Spleen (tissue), 7 donors: ENCODE results near the gene FADS6.
"Not testable (repeated sequence)": the region's sequence is repeated elsewhere in the genome, so short reads cannot be mapped to it uniquely, and the experiment has no call there.

Experiments used
- POLR2A ChIP-seq, 3 donors: fragments of 450-650 bp; IDR thresholded peaks; one replicate each; pipeline ENCODE4 v1.5.1; 2017; ENCODE audit warnings: antibody characterized with exemption in 3 of 3, mild to moderate bottlenecking in 1 of 3
- TF ChIP-seq, protein P1 (sequence below), 11 experiments: fragments of 200-600 bp in 7 of 11; fragments of 450-650 bp in 4 of 11; sonication (generic) in 4 of 11; IDR thresholded peaks in 8 of 11; conservative IDR thresholded peaks in 3 of 11; 1 replicate in 7 of 11; 2 replicates in 4 of 11; pipeline versions ENCODE4 v1.4.0 to v1.8.0; 2016 to 2021; ENCODE audit warnings: antibody characterized with exemption in 11 of 11, inconsistent platforms in 4 of 11, mild to moderate bottlenecking in 1 of 11
- donor health status: DM: no; HTN: no; CAD: no; lungs with moderate emphysema.
- donor health status: DM: no; HTN: no; CAD: no.
- donor health status: DM: no; HTN: no; CAD: no.

DNA sequence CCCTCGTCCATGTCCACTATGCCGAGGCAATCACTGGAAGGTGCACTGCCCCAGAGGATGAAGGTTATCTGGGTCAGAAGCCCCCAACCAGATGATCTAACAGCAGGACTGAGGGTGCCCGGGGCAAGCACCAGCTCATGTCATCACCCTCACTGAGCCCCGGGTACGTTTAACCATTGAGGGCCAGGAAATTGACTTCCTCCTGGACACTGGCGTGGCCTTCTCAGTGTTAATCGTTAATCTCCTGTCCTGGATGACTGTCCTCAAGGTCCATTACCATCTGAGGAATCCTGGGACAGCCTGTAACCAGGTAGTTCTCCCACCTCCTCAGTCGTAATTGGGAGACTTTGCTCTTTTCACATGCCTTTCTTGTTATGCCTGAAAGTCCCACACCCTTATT, 18.0 kb upstream of the FADS6 start:
- TF ChIP-seq POLR2A (IDR thresholded peaks at IDR 0.05), result not testable (repeated sequence)
- TF ChIP-seq, protein P1, sequence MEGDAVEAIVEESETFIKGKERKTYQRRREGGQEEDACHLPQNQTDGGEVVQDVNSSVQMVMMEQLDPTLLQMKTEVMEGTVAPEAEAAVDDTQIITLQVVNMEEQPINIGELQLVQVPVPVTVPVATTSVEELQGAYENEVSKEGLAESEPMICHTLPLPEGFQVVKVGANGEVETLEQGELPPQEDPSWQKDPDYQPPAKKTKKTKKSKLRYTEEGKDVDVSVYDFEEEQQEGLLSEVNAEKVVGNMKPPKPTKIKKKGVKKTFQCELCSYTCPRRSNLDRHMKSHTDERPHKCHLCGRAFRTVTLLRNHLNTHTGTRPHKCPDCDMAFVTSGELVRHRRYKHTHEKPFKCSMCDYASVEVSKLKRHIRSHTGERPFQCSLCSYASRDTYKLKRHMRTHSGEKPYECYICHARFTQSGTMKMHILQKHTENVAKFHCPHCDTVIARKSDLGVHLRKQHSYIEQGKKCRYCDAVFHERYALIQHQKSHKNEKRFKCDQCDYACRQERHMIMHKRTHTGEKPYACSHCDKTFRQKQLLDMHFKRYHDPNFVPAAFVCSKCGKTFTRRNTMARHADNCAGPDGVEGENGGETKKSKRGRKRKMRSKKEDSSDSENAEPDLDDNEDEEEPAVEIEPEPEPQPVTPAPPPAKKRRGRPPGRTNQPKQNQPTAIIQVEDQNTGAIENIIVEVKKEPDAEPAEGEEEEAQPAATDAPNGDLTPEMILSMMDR (IDR thresholded peaks at IDR 0.05 in 8 of 11, conservative IDR thresholded peaks at IDR 0.05 in 3 of 11), result not testable (repeated sequence)
